K562 (cell line): Measurements from ENCODE around the gene POC1B. TPM values are rescaled to one million over a fixed set of nuclear protein-coding genes. Genes with fewer than 3 reads are reported as not detected.
A peak's percentile ranks its signal among the peaks of the same experiment; 100 is the strongest.

Source experiments
- ATAC-seq: fragments of 200-7000 bp; cut with Tn5 transposase; 3 replicates; pipeline ENCODE4 v1.9.1; 2020; ENCODE audit warnings: moderate library complexity
- BruUV-seq: library from RNA; stranded (reverse); fragments of 400-500 nt; replicated peaks from 2 replicates; lab custom pipeline; 2021; lab: Mats Ljungman, UMichigan
- CTCF ChIA-PET: fragments of 300-600 bp; formaldehyde crosslinking; extraction: SDS; loops from one replicate; lab custom pipeline; 2021; ENCODE audit warnings: low intra/inter-chr PET ratio; lab: Yijun Ruan, JAX
- POLR2A ChIA-PET: fragments of 300-600, 350-650 bp; sonication (Branson Sonifier 250); formaldehyde crosslinking; extraction: SDS; loops from one replicate; lab custom pipeline; 2021; ENCODE audit warnings: antibody characterized with exemption, inconsistent platforms; lab: Yijun Ruan, JAX
- DNase-seq, 4 experiments: peaks; one replicate each; pipeline versions ENCODE4 v3.0.0 to v3.0.0-alpha.2; 2011 to 2018; ENCODE audit warnings: low spot score in 3 of 4, mixed read lengths in 3 of 4; ENCODE audit errors: extremely low read depth in 1 of 4
- FAIRE-seq: peaks from 2 replicates; lab custom pipeline; 2011; peaks lifted over from hg19 to GRCh38; lab: Jason Lieb, UNC
- H2AFZ ChIP-seq: 2 replicates; pipeline ENCODE4 v1.6.0; 2011; ENCODE audit warnings: low read depth, low read length, control low read depth, inconsistent platforms
- H3K27ac ChIP-seq: fragments of 200-600 bp; 3 replicates; pipeline ENCODE4 v1.8.0; 2011; ENCODE audit warnings: low read depth, mild to moderate bottlenecking, control low read depth, inconsistent platforms, low read length, moderate library complexity, mixed read lengths; ENCODE audit errors: extremely low read depth
- H3K27me3 ChIP-seq, 2 experiments: fragments of 300-600 bp in 1 of 2; 2 replicates in 1 of 2; 3 replicates in 1 of 2; pipeline versions ENCODE4 v1.6.0 to v1.8.0; 2011; ENCODE audit warnings: inconsistent platforms in 2 of 2, low read length in 2 of 2, mild to moderate bottlenecking in 1 of 2, mixed read lengths in 1 of 2, moderate library complexity in 1 of 2; ENCODE audit not compliant: control insufficient read depth in 2 of 2, insufficient read depth in 2 of 2
- H3K36me3 ChIP-seq: fragments of 300-600 bp; 3 replicates; pipeline ENCODE4 v1.8.0; 2011; ENCODE audit warnings: mild to moderate bottlenecking, low read length, inconsistent platforms; ENCODE audit not compliant: control insufficient read depth, insufficient read depth
- H3K4me1 ChIP-seq, 2 experiments: fragments of 200-600 bp in 1 of 2; replicated peaks in 1 of 2; 2 replicates in 1 of 2; 3 replicates in 1 of 2; pipeline versions ENCODE4 v1.5.1 to v1.8.0; 2011; ENCODE audit warnings: inconsistent platforms in 2 of 2, low read length in 2 of 2, mild to moderate bottlenecking in 1 of 2, mixed read lengths in 1 of 2, moderate library complexity in 1 of 2; ENCODE audit not compliant: control insufficient read depth in 2 of 2, insufficient read depth in 2 of 2
- H3K4me2 ChIP-seq: 2 replicates; pipeline ENCODE4 v1.6.1; 2011; ENCODE audit warnings: low read length, control low read depth, inconsistent platforms, mixed read lengths; ENCODE audit not compliant: insufficient read depth
- H3K4me3 ChIP-seq: fragments of 200-600 bp; sonication (generic), shearing (Covaris generic); 2 replicates; pipeline ENCODE4 v1.5.1; 2016; ENCODE audit warnings: control low read depth, inconsistent platforms
- H3K79me2 ChIP-seq: fragments of 200-600 bp; 3 replicates; pipeline ENCODE4 v1.8.0; 2011; ENCODE audit warnings: low read length, inconsistent platforms; ENCODE audit not compliant: control insufficient read depth, insufficient read depth
- H3K9ac ChIP-seq, 2 experiments: 2 replicates each; pipeline versions ENCODE4 v1.6.0 to v1.6.1; 2011; ENCODE audit warnings: low read depth in 2 of 2, low read length in 2 of 2, control low read depth in 1 of 2, inconsistent platforms in 1 of 2, mild to moderate bottlenecking in 1 of 2, mixed read lengths in 1 of 2; ENCODE audit not compliant: insufficient read depth in 1 of 2
- H3K9me1 ChIP-seq: one replicate; pipeline ENCODE4 v1.6.0; 2011; ENCODE audit warnings: inconsistent platforms, mild to moderate bottlenecking, low read length, moderate library complexity; ENCODE audit not compliant: control insufficient read depth, insufficient read depth
- H3K9me3 ChIP-seq: replicated peaks from 2 replicates; pipeline ENCODE4 v1.5.1; 2011; ENCODE audit warnings: low read depth, low read length, inconsistent platforms; ENCODE audit not compliant: control insufficient read depth, insufficient read depth
- H4K20me1 ChIP-seq: replicated peaks from 2 replicates; pipeline ENCODE4 v1.6.1; 2011; ENCODE audit warnings: low read length, inconsistent platforms, mixed read lengths; ENCODE audit not compliant: control insufficient read depth, insufficient read depth
- ARNT ChIP-seq, 2 experiments: fragments of 450-650 bp; IDR thresholded peaks; 2 replicates each; pipeline ENCODE4 v1.6.1; 2016; ENCODE audit warnings: mild to moderate bottlenecking in 1 of 2
- CBX8 ChIP-seq: fragments of 200-600 bp; sonication (generic); IDR thresholded peaks from 2 replicates; pipeline ENCODE4 v1.6.1; 2012; ENCODE audit warnings: borderline replicate concordance, mixed run types, low read depth, mild to moderate bottlenecking, moderate library complexity, mixed read lengths, low read length, control low read depth, inconsistent platforms; ENCODE audit not compliant: poor library complexity, severe bottlenecking; ENCODE audit errors: extremely low read depth
- JUND ChIP-seq, 2 experiments: IDR thresholded peaks; 2 replicates in 1 of 2; 3 replicates in 1 of 2; pipeline ENCODE4 v1.6.1; 2011; ENCODE audit warnings: borderline replicate concordance in 2 of 2, low read depth in 2 of 2, low read length in 2 of 2, improper control_type of control experiment in 1 of 2, missing biosample characterization in 1 of 2, missing genetic modification characterization in 1 of 2, missing genetic modification reagents in 1 of 2
- KAT8 ChIP-seq: fragments of 450-650 bp; IDR thresholded peaks from 2 replicates; pipeline ENCODE4 v1.6.1; 2016; ENCODE audit warnings: low read depth, mild to moderate bottlenecking
- MECOM ChIP-seq: fragments of 250-450 bp; sonication (Bioruptor Pico); IDR thresholded peaks from 2 replicates; pipeline ENCODE4 v1.8.0; 2022; ENCODE audit warnings: inconsistent platforms
- PYGO2 ChIP-seq: fragments of 450-650 bp; IDR thresholded peaks from 2 replicates; pipeline ENCODE4 v1.6.1; 2016; ENCODE audit warnings: mild to moderate bottlenecking, missing genetic modification characterization, moderate library complexity, missing compliant biosample characterization
- RB1 ChIP-seq: fragments of 450-650 bp; IDR thresholded peaks from 2 replicates; pipeline ENCODE4 v1.6.1; 2017; ENCODE audit warnings: low read depth, mild to moderate bottlenecking
- TEAD1 ChIP-seq, 2 experiments: fragments of 450-650 bp in 1 of 2; sonication (generic) in 1 of 2; formaldehyde crosslinking; IDR thresholded peaks; 2 replicates each; pipeline versions ENCODE4 v1.4.0 to v1.8.0; 2020 to 2022; ENCODE audit warnings: mild to moderate bottlenecking in 2 of 2, missing genetic modification reagents in 1 of 2
- WGBS: fragments of 100-300 bp; shearing (Covaris generic); methylation state at CpG from one replicate; pipeline ENCODE4 v1.1.6; 2016; ENCODE audit warnings: low coverage, mixed read lengths; ENCODE audit not compliant: insufficient coverage; ENCODE audit errors: missing lambda C conversion rate; 5-methylcytosine and 5-hydroxymethylcytosine counted together
- in situ Hi-C: fragments of 300-500 bp; cut with MboI; formaldehyde crosslinking; loops from 4 replicates; pipeline ENCODE4 v1.15.0; 2018; ENCODE audit warnings: inconsistent platforms, mixed read lengths
- intact Hi-C: fragments of 100-400 bp; cut with micrococcal nuclease; formaldehyde crosslinking; loops from 2 replicates; pipeline ENCODE4 v1.14.2; 2022
- polyA plus RNA-seq, 8 experiments: library from polyadenylated mRNA; depleted of rRNA in 4 of 8; stranded (reverse) in 5 of 8; unstranded in 3 of 8; fragments of >200 nt; fragmentation: Nextera tagmentation in 2 of 8; fragmentation: Illumina TruSeq in 1 of 8; extraction: Ambion mirVana in 2 of 8; extraction: Trizol in 1 of 8; gene quantifications; 2 replicates each; pipeline versions ENCODE4 v1.2.1 to v1.2.3, GENCODE V29; 2011 to 2014; ENCODE audit warnings: inconsistent platforms in 1 of 8, missing spikeins in 1 of 8
- total RNA-seq, 7 experiments: library from RNA; depleted of rRNA in 6 of 7; stranded (reverse); fragments of >200 nt in 6 of 7; fragmentation: Illumina TruSeq in 2 of 7; extraction: Trizol in 2 of 7; gene quantifications; 2 replicates each; pipeline versions ENCODE4 v1.2.1 to v1.2.3, GENCODE V29; 2011 to 2021; ENCODE audit warnings: low replicate concordance in 1 of 7
- TF ChIP-seq, protein P1 (sequence below): fragments of 250-450 bp; sonication (Bioruptor Pico); IDR thresholded peaks from 2 replicates; pipeline ENCODE4 v1.8.0; 2022; ENCODE audit warnings: inconsistent platforms, mild to moderate bottlenecking, moderate library complexity, borderline replicate concordance
- TF ChIP-seq, protein P2 (sequence below): fragments of 250-450 bp; sonication (Bioruptor Pico); IDR thresholded peaks from 2 replicates; pipeline ENCODE4 v1.8.0; 2021; ENCODE audit warnings: moderate library complexity, mild to moderate bottlenecking, inconsistent platforms

The POC1B gene
- total and polyA plus RNA-seq, 9 of the 15 experiments (the other 6 are each of a cell fraction or from before 2014, with no cell fraction given), result 4.5 to 16.1 (median 10.4) TPM

DNA sequence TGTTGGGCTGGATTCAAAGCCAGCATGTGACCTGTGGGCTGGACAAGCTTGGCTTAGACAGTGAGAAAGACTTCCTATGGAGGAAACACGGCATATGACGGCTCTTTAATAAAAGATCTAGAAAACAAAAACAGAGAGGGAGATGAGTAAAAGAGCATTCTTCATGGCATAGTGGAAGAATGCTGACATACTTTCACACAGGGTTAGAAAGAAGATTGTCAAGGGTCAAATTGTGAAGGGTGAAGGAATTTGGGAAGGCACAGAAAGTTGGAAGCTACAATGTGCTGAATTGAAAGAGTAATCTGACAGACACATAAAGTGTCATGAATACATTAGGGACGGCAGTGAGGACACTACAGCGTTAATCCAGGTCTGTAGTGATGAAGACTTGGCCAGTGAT, 64.7 kb downstream of the POC1B start:
- Histone ChIP-seq H3K36me3 (no peaks in the 10 kb centered on the region), H3K4me1 (no peaks in the 10 kb centered on the region), H3K9me3 (no peaks in the 10 kb centered on the region), H2AFZ (no peak overlapping the region), H4K20me1 (no peaks in the 10 kb centered on the region), H3K4me2 (no peak overlapping the region), H3K27ac (no peak overlapping the region), H3K4me3 (no peak overlapping the region), H3K27me3 (no peaks in the 10 kb centered on the region), H3K9me1 (no peaks in the 10 kb centered on the region), H3K9ac (no peak overlapping the region), H3K79me2 (no peaks in the 10 kb centered on the region)
- WGBS, result 54% methylated on average over 4 of the region's 4 CpGs
- intact Hi-C loops, result loop anchor here (1.0 to 5.0 kb wide), 3 partner anchors 69 to 442 kb away; no protein-coding TSS in a partner anchor
- in situ Hi-C loops, result loop anchor here (25.0 kb wide), 1 partner anchor 1476 kb away; no protein-coding TSS in a partner anchor
- peak; percentile 63 for ATAC-seq
- no peak for DNase-seq
- ChIA-PET POLR2A (no interaction called here), CTCF (interaction anchor here (2.7 to 4.8 kb wide), 2 partner anchors 410 to 443 kb away, joined by 12 to 48 read pairs; no protein-coding TSS in a partner anchor)
- no peak for TF ChIP-seq ARNT (IDR thresholded peaks at IDR 0.05)
- no peak for TF ChIP-seq CBX8
- TF ChIP-seq, protein P1, sequence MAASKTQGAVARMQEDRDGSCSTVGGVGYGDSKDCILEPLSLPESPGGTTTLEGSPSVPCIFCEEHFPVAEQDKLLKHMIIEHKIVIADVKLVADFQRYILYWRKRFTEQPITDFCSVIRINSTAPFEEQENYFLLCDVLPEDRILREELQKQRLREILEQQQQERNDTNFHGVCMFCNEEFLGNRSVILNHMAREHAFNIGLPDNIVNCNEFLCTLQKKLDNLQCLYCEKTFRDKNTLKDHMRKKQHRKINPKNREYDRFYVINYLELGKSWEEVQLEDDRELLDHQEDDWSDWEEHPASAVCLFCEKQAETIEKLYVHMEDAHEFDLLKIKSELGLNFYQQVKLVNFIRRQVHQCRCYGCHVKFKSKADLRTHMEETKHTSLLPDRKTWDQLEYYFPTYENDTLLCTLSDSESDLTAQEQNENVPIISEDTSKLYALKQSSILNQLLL (CRISPR knock-in tag), result no peak
- TF ChIP-seq KAT8, result no peak
- no peak for TF ChIP-seq MECOM
- no peak for TF ChIP-seq JUND (IDR thresholded peaks at IDR 0.05; ENCODE audit: borderline replicate concordance, low read depth, low read length)
- no peak for TF ChIP-seq JUND (tag; IDR thresholded peaks at IDR 0.05; ENCODE audit: borderline replicate concordance, low read depth, low read length)
- no peak for TF ChIP-seq PYGO2 (tag)
- TF ChIP-seq TEAD1 (CRISPR knock-in tag; IDR thresholded peaks at IDR 0.05), result no peak
- TF ChIP-seq, protein P2, sequence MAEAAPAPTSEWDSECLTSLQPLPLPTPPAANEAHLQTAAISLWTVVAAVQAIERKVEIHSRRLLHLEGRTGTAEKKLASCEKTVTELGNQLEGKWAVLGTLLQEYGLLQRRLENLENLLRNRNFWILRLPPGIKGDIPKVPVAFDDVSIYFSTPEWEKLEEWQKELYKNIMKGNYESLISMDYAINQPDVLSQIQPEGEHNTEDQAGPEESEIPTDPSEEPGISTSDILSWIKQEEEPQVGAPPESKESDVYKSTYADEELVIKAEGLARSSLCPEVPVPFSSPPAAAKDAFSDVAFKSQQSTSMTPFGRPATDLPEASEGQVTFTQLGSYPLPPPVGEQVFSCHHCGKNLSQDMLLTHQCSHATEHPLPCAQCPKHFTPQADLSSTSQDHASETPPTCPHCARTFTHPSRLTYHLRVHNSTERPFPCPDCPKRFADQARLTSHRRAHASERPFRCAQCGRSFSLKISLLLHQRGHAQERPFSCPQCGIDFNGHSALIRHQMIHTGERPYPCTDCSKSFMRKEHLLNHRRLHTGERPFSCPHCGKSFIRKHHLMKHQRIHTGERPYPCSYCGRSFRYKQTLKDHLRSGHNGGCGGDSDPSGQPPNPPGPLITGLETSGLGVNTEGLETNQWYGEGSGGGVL (CRISPR knock-in tag), result no peak
- no peak for TF ChIP-seq RB1
- peak; percentile 26 for FAIRE-seq
- BruUV-seq, result no TSS peak
